DND-41 (cell line): Measurements from ENCODE around the gene AHCY.

Source experiments
- EZH2 ChIP-seq: IDR thresholded peaks from 3 replicates; pipeline ENCODE4 v1.6.1; 2012; ENCODE audit warnings: borderline replicate concordance, low read depth, mild to moderate bottlenecking, moderate library complexity, low read length, inconsistent platforms; ENCODE audit not compliant: severe bottlenecking
- TF ChIP-seq, protein P1 (sequence below): IDR thresholded peaks from 2 replicates; pipeline ENCODE4 v1.5.1; 2012; ENCODE audit warnings: borderline replicate concordance, low read length, moderate library complexity, mild to moderate bottlenecking; ENCODE audit not compliant: poor library complexity, severe bottlenecking; ENCODE audit errors: extremely low read depth

DNA sequence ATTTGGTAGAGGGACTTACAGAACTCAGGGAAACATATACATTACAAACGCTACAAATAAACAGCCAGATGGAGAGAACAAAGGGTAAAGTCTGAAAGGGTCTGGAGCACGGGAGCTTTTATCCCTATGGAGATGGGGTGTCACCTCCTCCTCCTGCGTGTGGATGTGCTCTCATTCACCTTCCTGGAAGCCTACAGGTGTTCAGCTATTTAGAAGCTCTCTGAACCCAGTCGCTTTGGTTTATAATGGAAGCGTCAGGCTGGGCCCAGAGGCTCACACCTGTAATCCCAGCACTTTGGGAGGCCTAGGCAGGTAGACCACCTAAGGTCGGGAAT is 42.2 kb upstream of the AHCY start:
- TF ChIP-seq, protein P1, sequence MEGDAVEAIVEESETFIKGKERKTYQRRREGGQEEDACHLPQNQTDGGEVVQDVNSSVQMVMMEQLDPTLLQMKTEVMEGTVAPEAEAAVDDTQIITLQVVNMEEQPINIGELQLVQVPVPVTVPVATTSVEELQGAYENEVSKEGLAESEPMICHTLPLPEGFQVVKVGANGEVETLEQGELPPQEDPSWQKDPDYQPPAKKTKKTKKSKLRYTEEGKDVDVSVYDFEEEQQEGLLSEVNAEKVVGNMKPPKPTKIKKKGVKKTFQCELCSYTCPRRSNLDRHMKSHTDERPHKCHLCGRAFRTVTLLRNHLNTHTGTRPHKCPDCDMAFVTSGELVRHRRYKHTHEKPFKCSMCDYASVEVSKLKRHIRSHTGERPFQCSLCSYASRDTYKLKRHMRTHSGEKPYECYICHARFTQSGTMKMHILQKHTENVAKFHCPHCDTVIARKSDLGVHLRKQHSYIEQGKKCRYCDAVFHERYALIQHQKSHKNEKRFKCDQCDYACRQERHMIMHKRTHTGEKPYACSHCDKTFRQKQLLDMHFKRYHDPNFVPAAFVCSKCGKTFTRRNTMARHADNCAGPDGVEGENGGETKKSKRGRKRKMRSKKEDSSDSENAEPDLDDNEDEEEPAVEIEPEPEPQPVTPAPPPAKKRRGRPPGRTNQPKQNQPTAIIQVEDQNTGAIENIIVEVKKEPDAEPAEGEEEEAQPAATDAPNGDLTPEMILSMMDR = no peak
- TF ChIP-seq EZH2 = no peak
